MCF 10A (cell line): ENCODE results near the gene CYP26C1. TPM values are rescaled to one million over a fixed set of nuclear protein-coding genes. Genes with fewer than 3 reads are reported as not detected.

Experiments used
- BruUV-seq: library from RNA; stranded (reverse); fragments of 400-500 nt; replicated peaks from 2 replicates; lab custom pipeline; 2021; lab: Mats Ljungman, UMichigan
- CTCF ChIA-PET: fragments of 300-600 bp; sonication (Branson Sonifier 250); formaldehyde crosslinking; extraction: SDS; loops from one replicate; lab custom pipeline; 2021; ENCODE audit warnings: antibody characterized with exemption, inconsistent platforms; lab: Yijun Ruan, JAX
- POLR2A ChIA-PET: fragments of 300-600, 350-650 bp; sonication (Branson Sonifier 250); formaldehyde crosslinking; extraction: SDS; loops from one replicate; lab custom pipeline; 2020; ENCODE audit warnings: antibody characterized with exemption, inconsistent platforms; lab: Yijun Ruan, JAX
- DNase-seq: peaks from one replicate; pipeline ENCODE4 v3.0.0-alpha.2; 2018; ENCODE audit not compliant: unreplicated experiment
- H3K27ac Mint-ChIP-seq: one replicate; pipeline ENCODE4 v1.8.0; 2022; ENCODE audit warnings: mild to moderate bottlenecking, low read depth, mixed read lengths; ENCODE audit not compliant: unreplicated experiment
- H3K27me3 Mint-ChIP-seq: one replicate; pipeline ENCODE4 v1.8.0; 2022; ENCODE audit warnings: mixed read lengths; ENCODE audit not compliant: insufficient read depth, unreplicated experiment
- H3K36me3 Mint-ChIP-seq: one replicate; pipeline ENCODE4 v1.8.0; 2022; ENCODE audit warnings: mild to moderate bottlenecking, moderate library complexity, mixed read lengths; ENCODE audit not compliant: insufficient read depth, unreplicated experiment
- H3K4me1 Mint-ChIP-seq: one replicate; pipeline ENCODE4 v1.8.0; 2022; ENCODE audit warnings: mixed read lengths; ENCODE audit not compliant: insufficient read depth, unreplicated experiment
- H3K4me3 Mint-ChIP-seq: one replicate; pipeline ENCODE4 v1.8.0; 2022; ENCODE audit warnings: mild to moderate bottlenecking, moderate library complexity, mixed read lengths; ENCODE audit not compliant: unreplicated experiment
- H3K9me3 Mint-ChIP-seq: one replicate; pipeline ENCODE4 v1.8.0; 2022; ENCODE audit warnings: mixed read lengths; ENCODE audit not compliant: unreplicated experiment
- CTCF ChIP-seq: fragments of 200-600 bp; IDR thresholded peaks from one replicate; pipeline ENCODE4 v1.8.0; 2022; ENCODE audit warnings: antibody characterized with exemption, mild to moderate bottlenecking; ENCODE audit not compliant: unreplicated experiment
- intact Hi-C: fragments of 100-400 bp; cut with micrococcal nuclease; formaldehyde crosslinking; loops from 2 replicates; pipeline ENCODE4 v1.14.1; 2022
- total RNA-seq: library from RNA; stranded (reverse); gene quantifications from 2 replicates; pipeline ENCODE4 v1.2.3, GENCODE V29; 2022

Gene CYP26C1
- total RNA-seq, 1 experiment from 2014 or later: 0.14 TPM

DNA sequence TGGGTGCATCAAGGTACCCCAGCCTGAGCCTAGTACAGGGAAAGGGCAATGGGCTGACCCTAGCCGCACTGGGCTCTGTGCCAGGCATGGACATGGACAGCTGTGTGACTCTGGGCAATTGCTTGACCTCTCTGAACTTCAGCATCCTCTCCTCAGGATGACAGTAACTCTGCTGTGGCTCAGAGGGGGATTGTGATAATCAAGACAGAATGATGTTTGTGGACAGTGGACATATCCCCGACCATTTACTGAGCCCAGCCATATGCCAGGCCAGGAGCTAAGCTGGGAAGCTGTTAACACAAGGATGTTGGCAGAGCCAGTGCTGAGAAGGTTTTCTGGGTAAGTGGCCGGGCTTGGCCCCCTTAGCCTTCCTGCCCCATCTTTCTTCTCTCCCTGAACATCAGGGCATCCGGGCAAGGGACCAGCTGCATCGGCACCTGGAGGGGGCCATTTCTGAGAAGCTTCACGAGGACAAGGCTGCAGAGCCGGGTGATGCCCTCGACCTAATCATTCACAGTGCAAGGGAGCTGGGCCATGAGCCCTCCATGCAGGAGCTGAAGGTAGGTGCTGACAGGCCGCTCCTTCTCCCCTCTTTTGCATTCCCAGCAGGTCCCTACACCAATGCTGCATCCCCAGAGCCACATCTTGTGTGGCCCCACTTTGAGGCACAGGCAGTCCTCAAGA, 3.5 kb downstream of the CYP26C1 start:
- CTCF ChIA-PET: interaction anchor here (0.5 to 1.5 kb wide), 7 partner anchors 15 to 538 kb away, joined by 3 to 6 read pairs (median 3); no protein-coding TSS in a partner anchor
- Mint-ChIP-seq H3K27me3 (peaks cover 25% of the 10 kb centered on the region), H3K27ac (no peak overlapping the region), H3K9me3 (no peaks in the 10 kb centered on the region), H3K4me1 (no peaks in the 10 kb centered on the region), H3K4me3 (no peak overlapping the region), H3K36me3 (peaks cover 6% of the 10 kb centered on the region)
- no peak for DNase-seq
- BruUV-seq: no TSS peak
- POLR2A ChIA-PET: interaction anchor here (0.7 kb wide), 1 partner anchor 827 kb away, joined by 3 read pairs; no protein-coding TSS in a partner anchor
- intact Hi-C loops: no loop called here
- no peak for TF ChIP-seq CTCF

- no TSS peak for BruUV-seq
- Mint-ChIP-seq H3K27me3 (peaks cover 28% of the 10 kb centered on the region), H3K4me3 (no peak overlapping the region), H3K4me1 (no peaks in the 10 kb centered on the region), H3K36me3 (peaks cover 2% of the 10 kb centered on the region), H3K9me3 (no peaks in the 10 kb centered on the region), H3K27ac (no peak overlapping the region)
- no peak for TF ChIP-seq CTCF
- POLR2A ChIA-PET: no interaction called here
- CTCF ChIA-PET: interaction anchor here (0.5 to 1.5 kb wide), 5 partner anchors 14 to 539 kb away, joined by 3 to 6 read pairs (median 3); no protein-coding TSS in a partner anchor
- intact Hi-C loops: no loop called here
- no peak for DNase-seq
Observed at GRCh38 chr10:93064874-93065660, 4.5 kb downstream of the CYP26C1 start.

DNA sequence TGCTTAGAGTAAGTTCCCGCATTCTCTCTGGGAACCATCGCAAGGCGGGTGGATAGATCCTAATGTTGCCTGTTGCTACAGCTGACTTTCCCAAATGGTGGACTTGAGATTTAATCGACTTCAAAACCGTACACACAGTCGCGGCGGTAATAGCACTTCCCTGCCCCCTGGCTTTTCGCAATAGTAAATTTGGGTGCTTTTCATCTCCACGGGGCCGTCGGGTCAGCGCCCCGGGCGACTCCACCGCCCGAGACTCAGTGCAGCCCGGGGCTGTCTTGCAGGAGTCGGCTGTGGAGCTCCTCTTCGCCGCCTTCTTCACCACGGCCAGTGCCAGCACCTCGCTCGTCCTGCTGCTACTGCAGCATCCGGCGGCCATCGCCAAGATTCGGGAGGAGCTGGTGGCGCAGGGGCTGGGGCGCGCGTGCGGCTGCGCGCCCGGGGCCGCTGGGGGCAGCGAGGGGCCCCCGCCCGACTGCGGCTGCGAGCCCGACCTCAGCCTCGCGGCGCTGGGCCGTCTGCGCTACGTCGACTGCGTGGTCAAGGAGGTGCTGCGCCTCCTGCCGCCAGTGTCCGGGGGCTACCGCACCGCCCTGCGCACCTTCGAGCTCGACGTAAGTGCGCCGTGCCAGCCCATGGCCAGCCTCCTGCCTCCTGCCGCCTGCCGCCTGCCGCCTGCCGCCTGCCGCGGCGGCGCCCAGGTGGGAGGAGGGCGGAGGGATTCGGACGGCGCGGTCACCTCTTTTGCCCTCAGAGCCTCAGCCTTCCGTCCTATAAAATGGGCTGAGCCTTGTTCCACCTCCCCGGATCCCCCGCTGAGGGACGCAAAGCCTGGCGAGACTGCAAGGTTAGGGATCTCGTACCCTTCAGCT, 5.3 kb downstream of the CYP26C1 start:
- Mint-ChIP-seq H3K27ac (no peak overlapping the region), H3K4me1 (no peaks in the 10 kb centered on the region), H3K36me3 (no peaks in the 10 kb centered on the region), H3K9me3 (no peaks in the 10 kb centered on the region), H3K27me3 (peaks cover 28% of the 10 kb centered on the region), H3K4me3 (no peak overlapping the region)
- BruUV-seq: no TSS peak
- TF ChIP-seq CTCF: no peak
- ChIA-PET CTCF (interaction anchor here (0.7 to 1.1 kb wide), 2 partner anchors 14 to 151 kb away, joined by 3 read pairs; no protein-coding TSS in a partner anchor), POLR2A (no interaction called here)
- intact Hi-C loops: no loop called here
- no peak for DNase-seq
